Measurements from ENCODE around the gene XAGE5. TPM values are rescaled to one million over a fixed set of nuclear protein-coding genes. Genes with fewer than 3 reads are reported as not detected.
"Not testable (repeated sequence)": the region's sequence is repeated elsewhere in the genome, so short reads cannot be mapped to it uniquely, and the experiment has no call there.

Gene XAGE5, protein sequence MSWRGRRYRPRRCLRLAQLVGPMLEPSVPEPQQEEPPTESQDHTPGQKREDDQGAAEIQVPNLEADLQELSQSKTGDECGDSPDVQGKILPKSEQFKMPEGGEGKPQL
- not detected in 2 replicates for total RNA-seq (2012; rRNA removed)

DNA sequence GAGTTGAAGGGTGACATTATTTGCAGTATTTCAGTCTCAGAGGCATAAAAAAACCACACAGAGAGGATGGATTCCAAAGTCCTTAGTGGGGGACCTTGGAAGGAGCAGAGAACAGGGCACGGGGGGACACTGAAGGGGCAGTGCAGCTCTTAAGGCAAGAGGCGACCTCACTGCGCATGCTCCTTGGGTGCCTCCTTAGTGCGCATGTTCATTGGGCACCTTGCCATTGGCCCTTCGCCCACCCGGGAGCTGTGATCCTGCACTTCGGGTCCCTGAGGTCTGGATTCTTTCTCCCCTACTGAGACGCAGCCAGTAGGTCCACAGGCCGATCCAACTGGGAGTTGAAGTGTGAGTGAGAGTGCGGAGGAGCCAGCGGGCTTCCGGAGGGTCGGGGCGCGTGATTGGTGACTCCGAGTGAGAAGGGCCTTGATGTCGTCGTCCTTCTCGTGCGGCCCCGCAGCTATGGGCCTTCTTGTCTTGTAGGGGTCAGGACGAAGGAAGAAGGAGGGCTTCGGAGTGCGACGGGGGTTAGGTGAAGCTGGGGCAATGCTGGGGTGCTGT is at the start of gene XAGE5:
TSS of gene XAGE5 (plus strand) at position 223 of the 561 bp plus-strand sequence. CDS start 1,280 bp downstream, outside the sequence.
- Histone ChIP-seq H3K4me3 (ENCODE audit: low read length) (no peak within 1 kb of the TSS), H3K36me3 (ENCODE audit: insufficient read depth, low read length) (no peaks in the 10 kb centered on the region), H3K4me2 (ENCODE audit: low read length) (no peak within 1 kb of the TSS), H3K9me3 (replicated peaks; ENCODE audit: low read length) (no peaks in the 10 kb centered on the region), H3K4me1 (ENCODE audit: control insufficient read depth, insufficient read depth, low read length) (no peaks in the 10 kb centered on the region), H3K27me3 (ENCODE audit: control insufficient read depth, insufficient read depth, low read length) (peaks cover 11% of the 10 kb centered on the region), H3K9ac (ENCODE audit: low read depth, low read length) (no peak within 1 kb of the TSS)

DNA sequence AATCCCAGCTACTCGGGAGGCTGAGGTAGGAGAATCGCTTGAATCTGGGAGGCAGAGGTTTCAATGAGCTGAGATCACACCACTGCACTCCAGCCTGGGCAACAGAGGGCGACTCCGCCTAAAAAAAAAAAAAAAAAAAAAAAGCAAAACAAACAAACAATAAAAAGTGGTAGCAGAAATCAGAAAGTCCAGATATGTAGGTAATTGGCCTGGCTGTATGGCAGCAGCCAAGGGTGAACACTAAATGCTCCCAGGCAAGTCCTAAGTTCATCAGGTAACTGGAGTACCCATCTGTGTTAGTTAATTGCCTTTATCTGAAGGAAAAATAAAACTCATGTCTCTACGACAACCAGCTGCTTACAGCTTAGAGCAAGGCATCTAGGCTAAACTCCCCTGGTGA is 45.1 kb upstream of the XAGE5 start:
- H3K36me3 ChIP-seq (ENCODE audit: insufficient read depth, low read length); H3K9me3 ChIP-seq (replicated peaks; ENCODE audit: low read length); H3K9ac ChIP-seq (ENCODE audit: low read depth, low read length); H3K4me2 ChIP-seq (ENCODE audit: low read length); H3K4me1 ChIP-seq (ENCODE audit: control insufficient read depth, insufficient read depth, low read length); H3K27me3 ChIP-seq (ENCODE audit: control insufficient read depth, insufficient read depth, low read length); H3K4me3 ChIP-seq (ENCODE audit: low read length): not testable (repeated sequence)

DNA sequence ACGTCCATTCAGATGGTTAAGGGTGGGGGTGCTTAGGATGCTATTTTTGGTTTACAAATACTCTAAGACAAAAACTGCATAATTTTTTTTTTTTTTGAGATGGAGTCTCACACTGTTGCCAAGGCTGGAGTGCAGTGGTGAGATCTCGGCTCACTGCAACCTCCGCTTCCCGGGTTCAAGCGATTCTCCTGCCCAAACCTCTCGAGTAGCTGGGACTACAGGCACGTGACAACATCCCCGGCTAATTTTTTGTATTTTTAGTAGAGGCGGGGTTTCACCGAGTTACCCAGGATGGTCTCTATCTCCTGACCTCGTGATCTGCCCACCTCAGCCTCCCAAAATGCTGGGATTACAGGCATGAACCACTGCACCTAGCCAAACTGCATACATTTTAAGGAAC is 37.6 kb upstream of the XAGE5 start:
- H3K9ac ChIP-seq (ENCODE audit: low read depth, low read length); H3K9me3 ChIP-seq (replicated peaks; ENCODE audit: low read length); H3K36me3 ChIP-seq (ENCODE audit: insufficient read depth, low read length); H3K4me1 ChIP-seq (ENCODE audit: control insufficient read depth, insufficient read depth, low read length); H3K4me2 ChIP-seq (ENCODE audit: low read length); H3K27me3 ChIP-seq (ENCODE audit: control insufficient read depth, insufficient read depth, low read length); H3K4me3 ChIP-seq (ENCODE audit: low read length): not testable (repeated sequence)

DNA sequence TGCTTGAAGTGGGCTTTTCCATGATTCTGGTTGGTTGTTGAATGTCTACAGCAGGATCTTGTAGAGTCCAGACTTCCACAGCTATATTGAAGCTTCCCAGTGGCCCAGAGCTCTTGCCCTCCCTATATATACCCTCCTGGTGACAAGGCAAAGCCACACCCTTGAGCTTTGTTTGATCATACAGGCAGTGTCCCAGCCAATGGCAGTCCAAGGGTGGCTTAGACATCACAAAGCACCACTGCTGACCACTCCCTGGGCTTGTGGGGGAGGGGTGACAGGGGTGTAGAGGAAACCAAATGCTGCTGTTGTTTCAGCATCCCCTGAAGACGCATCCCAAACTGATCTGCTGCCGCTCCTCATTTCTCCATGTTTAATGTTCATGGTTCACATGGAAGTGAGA is 13.8 kb upstream of the XAGE5 start, which contains the start of gene SPANXN5:
TSS of gene SPANXN5 (minus strand) at position 101 of the 400 bp plus-strand sequence. CDS start at position 22, 79 bp downstream.
- not testable (repeated sequence) for H3K4me3 ChIP-seq (ENCODE audit: low read length); H3K9me3 ChIP-seq (replicated peaks; ENCODE audit: low read length); H3K36me3 ChIP-seq (ENCODE audit: insufficient read depth, low read length); H3K27me3 ChIP-seq (ENCODE audit: control insufficient read depth, insufficient read depth, low read length); H3K4me2 ChIP-seq (ENCODE audit: low read length); H3K9ac ChIP-seq (ENCODE audit: low read depth, low read length); H3K4me1 ChIP-seq (ENCODE audit: control insufficient read depth, insufficient read depth, low read length)

DNA sequence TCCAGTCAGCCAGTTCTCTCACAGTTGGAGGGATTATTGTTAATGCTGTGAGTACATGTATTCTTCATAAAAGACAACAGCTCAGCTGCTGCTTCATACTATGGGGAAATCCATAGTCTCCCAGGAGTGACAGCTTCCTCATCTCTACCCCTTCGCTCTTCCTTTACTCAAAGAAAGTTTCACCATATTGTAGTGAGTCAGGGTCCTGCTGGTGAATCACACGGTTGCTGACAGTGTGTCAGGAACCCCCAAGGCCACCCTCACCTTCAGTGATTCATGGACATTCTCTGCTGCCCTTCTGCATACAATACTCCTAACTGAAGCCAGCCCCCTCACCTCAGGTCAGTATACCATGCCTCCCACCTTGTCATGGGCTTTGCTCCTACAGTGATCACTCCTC is 6.2 kb upstream of the XAGE5 start:
- H3K9me3 ChIP-seq (replicated peaks; ENCODE audit: low read length); H3K4me3 ChIP-seq (ENCODE audit: low read length); H3K36me3 ChIP-seq (ENCODE audit: insufficient read depth, low read length): not testable (repeated sequence)

DNA sequence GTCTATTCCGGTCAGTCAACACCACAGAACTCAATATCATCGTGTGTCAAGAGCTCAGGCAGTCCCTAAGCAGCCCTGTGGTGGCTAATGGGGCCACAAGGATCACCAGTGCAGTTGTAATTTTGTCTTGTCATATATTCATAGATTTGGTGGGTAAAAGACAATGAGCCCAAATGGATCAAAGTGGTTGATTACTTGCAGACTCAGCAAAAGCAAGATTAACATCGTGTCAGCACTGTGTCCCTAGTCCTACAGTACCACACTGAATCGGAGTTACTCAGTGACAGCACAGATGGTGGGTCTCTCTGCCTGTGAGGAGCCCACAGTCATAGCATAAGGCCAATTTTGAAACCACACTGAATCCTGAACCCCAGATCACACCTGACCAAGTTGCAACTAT is 8.7 kb downstream of the XAGE5 start:
- Histone ChIP-seq H3K4me2 (ENCODE audit: low read length) (no peak overlapping the region), H3K36me3 (ENCODE audit: insufficient read depth, low read length) (no peaks in the 10 kb centered on the region), H3K4me3 (ENCODE audit: low read length) (no peak overlapping the region), H3K9ac (ENCODE audit: low read depth, low read length) (no peak overlapping the region), H3K27me3 (ENCODE audit: control insufficient read depth, insufficient read depth, low read length) (peaks cover 26% of the 10 kb centered on the region), H3K9me3 (replicated peaks; ENCODE audit: low read length) (no peaks in the 10 kb centered on the region), H3K4me1 (ENCODE audit: control insufficient read depth, insufficient read depth, low read length) (no peaks in the 10 kb centered on the region)

More for the DNA sequence above, 6.2 kb upstream of the XAGE5 start:
- H3K27me3 ChIP-seq (ENCODE audit: control insufficient read depth, insufficient read depth, low read length): peaks cover 11% of the 10 kb centered on the region
- H3K4me1 ChIP-seq (ENCODE audit: control insufficient read depth, insufficient read depth, low read length); H3K4me2 ChIP-seq (ENCODE audit: low read length); H3K9ac ChIP-seq (ENCODE audit: low read depth, low read length): not testable (repeated sequence)

DNA sequence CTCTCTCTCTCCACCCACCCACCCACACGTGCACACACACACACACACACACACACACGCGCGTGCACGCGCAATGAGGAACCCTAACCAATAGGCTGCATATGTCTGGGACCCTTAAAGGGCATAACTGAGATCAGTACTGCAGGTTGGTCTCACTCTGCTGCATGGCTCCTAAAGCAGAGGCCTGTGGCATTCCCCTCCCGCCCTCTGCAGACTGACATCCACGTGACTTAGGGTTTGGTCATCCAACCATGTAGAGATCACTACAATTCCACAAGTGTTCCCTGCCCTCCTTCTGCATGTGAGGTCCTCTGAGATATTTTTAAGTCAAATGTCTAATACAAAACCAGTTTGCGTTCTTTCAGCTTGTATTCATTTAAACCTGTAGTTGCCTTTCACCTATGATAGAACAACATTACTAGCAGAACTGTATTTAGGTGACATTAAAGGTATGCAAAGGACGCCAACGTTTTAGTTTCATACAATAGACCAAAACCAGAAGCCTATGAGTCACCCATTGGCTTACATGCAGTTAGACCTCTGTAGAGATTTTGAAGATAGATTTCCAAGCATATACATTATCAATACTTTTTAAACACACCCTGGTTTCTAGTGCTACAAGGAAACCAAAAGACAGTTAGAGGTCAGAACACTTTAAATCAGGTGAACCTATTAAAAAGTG is 10.1 kb downstream of the XAGE5 start:
- Histone ChIP-seq H3K9me3 (replicated peaks; ENCODE audit: low read length) (no peaks in the 10 kb centered on the region), H3K4me3 (ENCODE audit: low read length) (no peak overlapping the region), H3K36me3 (ENCODE audit: insufficient read depth, low read length) (no peaks in the 10 kb centered on the region), H3K4me2 (ENCODE audit: low read length) (no peak overlapping the region), H3K27me3 (ENCODE audit: control insufficient read depth, insufficient read depth, low read length) (peaks cover 28% of the 10 kb centered on the region), H3K9ac (ENCODE audit: low read depth, low read length) (no peak overlapping the region), H3K4me1 (ENCODE audit: control insufficient read depth, insufficient read depth, low read length) (no peaks in the 10 kb centered on the region)

DNA sequence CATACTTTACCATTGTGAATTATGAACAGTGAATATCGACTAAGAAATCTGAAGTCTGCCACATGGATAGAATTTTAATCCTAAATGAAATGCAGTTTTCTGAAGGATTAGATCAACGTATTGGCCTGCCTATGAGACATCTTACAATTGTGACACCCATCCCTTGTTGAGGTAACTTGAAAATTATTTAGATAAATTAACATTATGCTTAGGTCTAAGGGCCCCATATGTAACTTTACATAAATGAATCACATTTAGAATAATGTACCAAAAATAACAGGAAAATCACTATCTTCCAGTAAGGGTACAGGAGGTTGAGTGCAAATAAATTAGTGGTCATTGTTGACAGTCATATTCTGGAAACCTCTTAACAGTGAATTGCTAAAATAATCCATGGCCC is 13.5 kb downstream of the XAGE5 start:
- Histone ChIP-seq H3K4me1 (ENCODE audit: control insufficient read depth, insufficient read depth, low read length) (no peaks in the 10 kb centered on the region), H3K4me2 (ENCODE audit: low read length) (no peak overlapping the region), H3K9me3 (replicated peaks; ENCODE audit: low read length) (no peaks in the 10 kb centered on the region), H3K9ac (ENCODE audit: low read depth, low read length) (no peak overlapping the region), H3K4me3 (ENCODE audit: low read length) (no peak overlapping the region), H3K36me3 (ENCODE audit: insufficient read depth, low read length) (no peaks in the 10 kb centered on the region), H3K27me3 (ENCODE audit: control insufficient read depth, insufficient read depth, low read length) (peaks cover 3% of the 10 kb centered on the region)

DNA sequence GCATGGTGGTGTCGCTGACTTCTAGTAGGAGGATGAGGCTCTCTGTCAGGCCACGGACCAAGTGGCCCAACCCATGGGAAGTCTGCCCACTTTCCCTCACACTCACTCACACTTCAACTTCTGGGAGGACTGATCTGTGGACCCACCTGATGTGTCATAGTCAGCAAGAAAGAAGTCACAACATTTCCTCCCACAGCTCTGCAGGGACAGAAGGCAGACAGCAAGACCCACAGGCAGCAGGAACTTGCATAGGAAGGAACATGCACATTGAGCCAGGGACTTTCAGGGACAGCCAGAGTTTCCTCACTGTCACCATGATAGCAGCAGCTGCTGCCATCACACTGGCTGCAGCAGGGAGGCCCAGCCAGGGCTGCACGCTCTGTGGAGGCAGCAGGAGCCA is 19.5 kb downstream of the XAGE5 start:
- Histone ChIP-seq H3K9me3 (replicated peaks; ENCODE audit: low read length) (no peaks in the 10 kb centered on the region), H3K4me3 (ENCODE audit: low read length) (no peak overlapping the region), H3K4me1 (ENCODE audit: control insufficient read depth, insufficient read depth, low read length) (no peaks in the 10 kb centered on the region)

DNA sequence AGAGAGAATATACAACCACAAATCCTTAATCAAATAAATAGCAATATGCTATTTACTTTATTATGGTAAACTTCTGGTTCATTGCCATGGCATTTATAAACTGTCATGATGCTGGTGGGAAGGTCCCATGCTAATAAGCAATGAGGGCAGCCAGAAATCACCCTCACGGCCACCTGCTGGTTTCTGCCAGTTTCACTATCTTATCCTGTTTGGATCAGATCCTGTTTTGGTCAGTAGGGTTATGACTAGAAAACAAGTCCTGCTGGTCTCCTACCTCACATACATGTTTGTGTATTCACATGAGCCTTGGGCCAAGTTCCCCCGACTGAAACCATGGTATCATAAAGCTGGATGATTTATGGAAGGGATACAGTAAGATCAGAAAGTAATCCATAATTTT is 28.1 kb downstream of the XAGE5 start:
- Histone ChIP-seq H3K4me1 (ENCODE audit: control insufficient read depth, insufficient read depth, low read length) (no peaks in the 10 kb centered on the region), H3K36me3 (ENCODE audit: insufficient read depth, low read length) (no peaks in the 10 kb centered on the region), H3K9me3 (replicated peaks; ENCODE audit: low read length) (no peaks in the 10 kb centered on the region), H3K9ac (ENCODE audit: low read depth, low read length) (no peak overlapping the region), H3K27me3 (ENCODE audit: control insufficient read depth, insufficient read depth, low read length) (no peaks in the 10 kb centered on the region), H3K4me2 (ENCODE audit: low read length) (no peak overlapping the region), H3K4me3 (ENCODE audit: low read length) (no peak overlapping the region)

More for the DNA sequence above, 19.5 kb downstream of the XAGE5 start:
- Histone ChIP-seq H3K27me3 (ENCODE audit: control insufficient read depth, insufficient read depth, low read length) (no peaks in the 10 kb centered on the region), H3K4me2 (ENCODE audit: low read length) (no peak overlapping the region), H3K9ac (ENCODE audit: low read depth, low read length) (no peak overlapping the region), H3K36me3 (ENCODE audit: insufficient read depth, low read length) (no peaks in the 10 kb centered on the region)

DNA sequence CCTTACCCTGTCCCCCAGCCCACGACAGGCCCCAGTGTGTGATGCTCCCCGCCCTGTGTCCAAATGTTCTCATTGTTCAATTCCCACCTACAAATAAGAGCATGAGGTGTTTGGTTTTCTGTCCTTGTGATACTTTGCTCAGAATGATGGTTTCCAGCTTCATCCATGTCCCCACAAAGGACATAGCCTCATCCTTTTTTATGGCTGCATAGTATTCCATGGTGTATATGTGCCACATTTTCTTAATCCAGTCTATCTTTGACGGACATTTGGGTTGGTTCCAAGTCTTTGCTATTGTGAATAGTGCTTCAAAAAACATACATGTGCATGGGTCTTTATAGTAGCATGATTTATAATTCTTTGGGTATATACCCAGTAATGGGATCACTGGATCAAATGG is 32.5 kb downstream of the XAGE5 start:
- H3K4me2 ChIP-seq (ENCODE audit: low read length); H3K4me3 ChIP-seq (ENCODE audit: low read length); H3K27me3 ChIP-seq (ENCODE audit: control insufficient read depth, insufficient read depth, low read length); H3K4me1 ChIP-seq (ENCODE audit: control insufficient read depth, insufficient read depth, low read length); H3K36me3 ChIP-seq (ENCODE audit: insufficient read depth, low read length); H3K9me3 ChIP-seq (replicated peaks; ENCODE audit: low read length); H3K9ac ChIP-seq (ENCODE audit: low read depth, low read length): not testable (repeated sequence)
